ENCODE results near the gene GTF3C1.

DNA sequence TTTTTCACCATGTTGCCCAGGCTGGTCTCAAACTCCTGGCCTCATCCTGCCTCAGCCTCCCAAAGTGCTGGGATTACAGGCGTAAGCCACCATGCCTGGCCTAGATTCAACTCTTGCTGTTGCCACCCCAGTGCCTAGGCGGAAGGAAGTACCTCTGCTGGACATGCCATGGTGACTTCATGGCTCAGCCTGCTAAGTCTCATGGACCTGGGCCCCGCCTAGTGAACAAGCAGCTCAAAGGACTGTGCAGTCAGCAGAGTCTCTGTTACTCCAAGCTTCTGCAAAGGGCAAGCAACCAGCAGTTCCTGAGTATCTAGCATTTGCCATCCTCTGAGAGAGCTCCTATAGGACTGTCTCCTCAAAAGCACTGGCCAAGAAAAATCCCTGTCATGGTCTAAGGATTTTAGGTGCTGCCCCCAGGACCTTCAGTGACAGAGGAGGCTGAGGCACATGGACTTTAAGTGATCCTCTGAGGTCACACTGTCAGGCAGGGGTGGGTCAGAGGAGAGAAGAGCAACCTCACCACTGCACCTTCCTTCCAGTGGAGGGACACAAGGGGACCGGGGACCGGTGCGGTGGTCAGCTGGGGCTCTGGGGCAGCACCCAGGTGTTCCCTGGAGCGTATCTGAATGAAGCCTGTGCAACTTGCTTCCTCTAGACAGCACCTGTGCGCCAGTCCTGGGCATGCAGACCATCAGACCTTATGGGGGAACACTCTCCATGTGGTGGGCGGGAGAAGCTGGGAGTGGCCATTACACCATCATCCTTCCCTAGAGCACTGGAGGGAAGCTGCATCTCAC, 76.4 kb downstream of the GTF3C1 start:
- no peak for TF ChIP-seq POLR2A (IDR thresholded peaks at IDR 0.05)
- TF ChIP-seq, protein P1, sequence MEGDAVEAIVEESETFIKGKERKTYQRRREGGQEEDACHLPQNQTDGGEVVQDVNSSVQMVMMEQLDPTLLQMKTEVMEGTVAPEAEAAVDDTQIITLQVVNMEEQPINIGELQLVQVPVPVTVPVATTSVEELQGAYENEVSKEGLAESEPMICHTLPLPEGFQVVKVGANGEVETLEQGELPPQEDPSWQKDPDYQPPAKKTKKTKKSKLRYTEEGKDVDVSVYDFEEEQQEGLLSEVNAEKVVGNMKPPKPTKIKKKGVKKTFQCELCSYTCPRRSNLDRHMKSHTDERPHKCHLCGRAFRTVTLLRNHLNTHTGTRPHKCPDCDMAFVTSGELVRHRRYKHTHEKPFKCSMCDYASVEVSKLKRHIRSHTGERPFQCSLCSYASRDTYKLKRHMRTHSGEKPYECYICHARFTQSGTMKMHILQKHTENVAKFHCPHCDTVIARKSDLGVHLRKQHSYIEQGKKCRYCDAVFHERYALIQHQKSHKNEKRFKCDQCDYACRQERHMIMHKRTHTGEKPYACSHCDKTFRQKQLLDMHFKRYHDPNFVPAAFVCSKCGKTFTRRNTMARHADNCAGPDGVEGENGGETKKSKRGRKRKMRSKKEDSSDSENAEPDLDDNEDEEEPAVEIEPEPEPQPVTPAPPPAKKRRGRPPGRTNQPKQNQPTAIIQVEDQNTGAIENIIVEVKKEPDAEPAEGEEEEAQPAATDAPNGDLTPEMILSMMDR (IDR thresholded peaks at IDR 0.05): no peak
- no peak for TF ChIP-seq POLR2AphosphoS5 (IDR thresholded peaks at IDR 0.05)
- no peak for TF ChIP-seq EP300 (IDR thresholded peaks at IDR 0.05)
